Activated CD4-positive, alpha-beta T cell treated with anti-CD3 and anti-CD28 coated beads, Interleukin-2, amount 10 ng/mL, durations not matched to agents 24 days and 14 days (primary cell): ENCODE results near the gene SCAPER. TPM values are rescaled to one million over a fixed set of nuclear protein-coding genes. Genes with fewer than 3 reads are reported as not detected.
A peak's percentile ranks its signal among the peaks of the same experiment; 100 is the strongest.

Experiments
- DNase-seq: peaks from one replicate; pipeline ENCODE4 v3.0.0; 2022
- H3K27ac Mint-ChIP-seq: one replicate; pipeline ENCODE4 v1.8.0; 2022; ENCODE audit warnings: mild to moderate bottlenecking, mixed read lengths
- H3K27me3 Mint-ChIP-seq: one replicate; pipeline ENCODE4 v1.8.0; 2022; ENCODE audit warnings: mixed read lengths
- H3K36me3 Mint-ChIP-seq: one replicate; pipeline ENCODE4 v1.8.0; 2022; ENCODE audit warnings: low read depth, mild to moderate bottlenecking, mixed read lengths
- H3K4me1 Mint-ChIP-seq: one replicate; pipeline ENCODE4 v1.8.0; 2021; ENCODE audit warnings: mixed read lengths
- H3K4me3 Mint-ChIP-seq: one replicate; pipeline ENCODE4 v1.8.0; 2022; ENCODE audit warnings: mild to moderate bottlenecking, moderate library complexity, mixed read lengths
- H3K9me3 Mint-ChIP-seq: one replicate; pipeline ENCODE4 v1.8.0; 2021; ENCODE audit warnings: mixed read lengths
- intact Hi-C: fragments of 100-400 bp; cut with micrococcal nuclease; formaldehyde crosslinking; loops from one replicate; pipeline ENCODE4 v1.15.1; 2023
- total RNA-seq: library from RNA; stranded (reverse); gene quantifications from 2 replicates; pipeline ENCODE4 v1.2.3, GENCODE V29; 2022

Gene SCAPER, protein sequence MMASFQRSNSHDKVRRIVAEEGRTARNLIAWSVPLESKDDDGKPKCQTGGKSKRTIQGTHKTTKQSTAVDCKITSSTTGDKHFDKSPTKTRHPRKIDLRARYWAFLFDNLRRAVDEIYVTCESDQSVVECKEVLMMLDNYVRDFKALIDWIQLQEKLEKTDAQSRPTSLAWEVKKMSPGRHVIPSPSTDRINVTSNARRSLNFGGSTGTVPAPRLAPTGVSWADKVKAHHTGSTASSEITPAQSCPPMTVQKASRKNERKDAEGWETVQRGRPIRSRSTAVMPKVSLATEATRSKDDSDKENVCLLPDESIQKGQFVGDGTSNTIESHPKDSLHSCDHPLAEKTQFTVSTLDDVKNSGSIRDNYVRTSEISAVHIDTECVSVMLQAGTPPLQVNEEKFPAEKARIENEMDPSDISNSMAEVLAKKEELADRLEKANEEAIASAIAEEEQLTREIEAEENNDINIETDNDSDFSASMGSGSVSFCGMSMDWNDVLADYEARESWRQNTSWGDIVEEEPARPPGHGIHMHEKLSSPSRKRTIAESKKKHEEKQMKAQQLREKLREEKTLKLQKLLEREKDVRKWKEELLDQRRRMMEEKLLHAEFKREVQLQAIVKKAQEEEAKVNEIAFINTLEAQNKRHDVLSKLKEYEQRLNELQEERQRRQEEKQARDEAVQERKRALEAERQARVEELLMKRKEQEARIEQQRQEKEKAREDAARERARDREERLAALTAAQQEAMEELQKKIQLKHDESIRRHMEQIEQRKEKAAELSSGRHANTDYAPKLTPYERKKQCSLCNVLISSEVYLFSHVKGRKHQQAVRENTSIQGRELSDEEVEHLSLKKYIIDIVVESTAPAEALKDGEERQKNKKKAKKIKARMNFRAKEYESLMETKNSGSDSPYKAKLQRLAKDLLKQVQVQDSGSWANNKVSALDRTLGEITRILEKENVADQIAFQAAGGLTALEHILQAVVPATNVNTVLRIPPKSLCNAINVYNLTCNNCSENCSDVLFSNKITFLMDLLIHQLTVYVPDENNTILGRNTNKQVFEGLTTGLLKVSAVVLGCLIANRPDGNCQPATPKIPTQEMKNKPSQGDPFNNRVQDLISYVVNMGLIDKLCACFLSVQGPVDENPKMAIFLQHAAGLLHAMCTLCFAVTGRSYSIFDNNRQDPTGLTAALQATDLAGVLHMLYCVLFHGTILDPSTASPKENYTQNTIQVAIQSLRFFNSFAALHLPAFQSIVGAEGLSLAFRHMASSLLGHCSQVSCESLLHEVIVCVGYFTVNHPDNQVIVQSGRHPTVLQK (N-terminal part only)
- 24.3 and 31.0 TPM in 2 replicates for total RNA-seq

DNA sequence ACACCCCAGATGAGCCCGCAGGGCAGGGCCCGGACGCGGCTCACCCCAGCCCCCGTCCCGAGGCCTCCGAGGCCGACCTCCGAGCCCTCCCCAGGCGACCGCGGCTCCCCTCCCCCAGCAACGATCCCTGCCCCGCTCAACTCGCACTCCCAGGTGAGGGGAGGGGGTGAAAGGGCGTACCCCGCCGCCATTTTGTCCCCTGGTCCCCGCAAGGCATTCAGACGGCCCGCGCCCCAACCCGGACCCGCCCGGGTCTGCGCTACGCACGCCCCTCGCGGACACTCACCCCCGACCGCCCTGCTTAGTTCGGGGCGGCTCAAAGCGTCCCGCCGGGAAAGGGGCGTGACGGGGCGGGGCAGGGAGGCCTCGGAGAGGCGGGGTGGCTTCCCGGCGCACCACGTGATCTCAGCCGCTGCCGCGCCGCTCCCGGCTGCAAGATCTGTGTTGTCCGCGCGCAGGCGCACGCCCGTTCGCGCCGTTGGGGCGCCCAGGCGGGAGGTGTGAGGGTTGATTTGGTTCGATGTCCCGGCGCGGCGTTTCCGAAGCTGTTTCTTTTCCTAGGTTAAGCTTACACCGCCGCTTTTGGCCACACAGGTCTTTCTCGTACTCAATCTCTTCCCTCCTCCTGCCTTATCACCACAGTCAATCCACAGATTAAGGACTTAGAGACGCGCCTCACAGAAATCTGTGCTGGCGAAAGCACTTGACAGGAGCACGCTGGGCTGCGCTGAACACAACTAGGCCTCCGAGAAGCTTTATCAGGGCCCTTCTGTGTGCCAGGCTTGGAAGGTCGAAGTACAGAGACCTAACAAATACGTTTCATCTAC, at the start of gene SCAPER:
Gene SCAPER (minus strand): TSS at position 328 of the 827 bp plus-strand sequence. CDS start 21,523 bp downstream, outside the sequence.
- intact Hi-C loops, result loop anchor here (1.0 to 10.0 kb wide), 2 partner anchors 26 to 110 kb away; partner anchors contain the start of gene RCN2
- peaks cover 4% of the 10 kb centered on the region for H3K27me3 Mint-ChIP-seq
- H3K36me3 Mint-ChIP-seq, result no peaks in the 10 kb centered on the region
- peaks cover 30% of the 10 kb centered on the region for H3K4me1 Mint-ChIP-seq
- H3K4me3 Mint-ChIP-seq, result peak within 1 kb of the TSS; percentile 92
- peak; percentile 97 for DNase-seq
- peak within 1 kb of the TSS; percentile 91 for H3K27ac Mint-ChIP-seq
- H3K9me3 Mint-ChIP-seq, result no peaks in the 10 kb centered on the region

DNA sequence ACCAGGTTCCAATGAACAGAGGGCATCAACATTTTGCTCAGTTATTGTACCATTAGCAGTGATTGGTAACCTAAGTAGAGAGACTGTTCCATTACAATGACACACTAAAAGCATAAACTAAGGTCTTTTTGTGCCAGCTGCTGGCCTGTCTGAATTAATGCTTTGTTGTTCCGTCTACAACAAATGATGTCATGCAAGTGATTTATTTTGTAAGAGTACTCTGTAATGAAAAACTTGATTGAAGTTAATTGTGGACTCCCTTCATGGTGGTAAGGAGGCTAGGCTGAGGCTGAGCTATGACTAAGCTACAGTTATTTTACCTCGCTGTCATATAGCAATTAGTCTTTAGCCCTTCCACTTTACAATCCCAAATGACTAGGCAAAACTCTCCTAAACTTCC, 49.6 kb upstream of the SCAPER start:
- Mint-ChIP-seq H3K27me3 (peaks cover 2% of the 10 kb centered on the region), H3K4me1 (peaks cover 5% of the 10 kb centered on the region), H3K9me3 (no peaks in the 10 kb centered on the region), H3K36me3 (peaks cover 12% of the 10 kb centered on the region), H3K4me3 (no peak overlapping the region), H3K27ac (no peak overlapping the region)
- intact Hi-C loops, result no loop called here
- no peak for DNase-seq

DNA sequence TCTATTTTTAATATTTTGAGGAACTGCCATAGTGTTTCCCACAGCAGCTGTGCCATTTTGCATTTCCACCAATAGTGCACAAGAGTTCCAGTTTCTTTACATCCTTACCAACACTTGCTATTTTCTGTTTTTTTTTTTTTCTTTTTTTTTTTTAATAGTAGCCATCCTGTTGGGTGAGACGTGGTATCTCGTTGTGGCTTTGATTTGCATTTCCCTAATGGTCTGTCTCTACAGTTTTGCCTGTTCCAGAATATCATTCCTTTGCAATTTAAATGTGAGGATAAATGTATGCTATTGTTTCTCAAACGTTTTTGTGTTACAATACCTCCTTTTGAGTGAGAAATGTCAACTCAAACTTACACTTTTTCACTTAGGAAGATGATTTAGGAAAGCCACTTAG, 48.8 kb upstream of the SCAPER start:
- intact Hi-C loops, result no loop called here
- no peaks in the 10 kb centered on the region for H3K9me3 Mint-ChIP-seq
- H3K27ac Mint-ChIP-seq, result no peak overlapping the region
- no peak for DNase-seq
- H3K4me1 Mint-ChIP-seq, result peaks cover 5% of the 10 kb centered on the region
- no peak overlapping the region for H3K4me3 Mint-ChIP-seq
- peaks cover 14% of the 10 kb centered on the region for H3K36me3 Mint-ChIP-seq
- peaks cover 2% of the 10 kb centered on the region for H3K27me3 Mint-ChIP-seq

DNA sequence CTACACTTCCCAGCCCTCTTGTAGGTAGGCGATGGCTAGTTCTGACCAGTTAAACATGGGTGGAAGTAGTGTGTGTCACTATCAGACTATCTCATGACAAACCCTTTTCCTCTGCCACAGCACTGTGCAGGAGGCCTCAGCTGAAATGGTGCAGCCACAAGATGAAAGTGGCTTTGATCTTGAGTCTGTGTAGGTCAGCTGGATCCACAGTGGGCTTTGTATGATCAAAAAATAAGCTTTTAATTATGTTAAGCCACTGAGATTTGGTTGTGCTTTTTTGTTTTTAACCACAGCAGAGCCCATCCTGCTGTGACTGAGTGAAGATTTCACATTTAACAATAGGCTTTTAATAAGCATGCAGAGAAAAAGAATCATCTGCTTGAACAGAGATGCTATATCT, 46.1 kb upstream of the SCAPER start:
- Mint-ChIP-seq H3K4me1 (peaks cover 8% of the 10 kb centered on the region), H3K27ac (no peak overlapping the region), H3K36me3 (peaks cover 32% of the 10 kb centered on the region), H3K4me3 (no peak overlapping the region), H3K9me3 (no peaks in the 10 kb centered on the region), H3K27me3 (peaks cover 2% of the 10 kb centered on the region)
- intact Hi-C loops, result no loop called here
- no peak for DNase-seq

DNA sequence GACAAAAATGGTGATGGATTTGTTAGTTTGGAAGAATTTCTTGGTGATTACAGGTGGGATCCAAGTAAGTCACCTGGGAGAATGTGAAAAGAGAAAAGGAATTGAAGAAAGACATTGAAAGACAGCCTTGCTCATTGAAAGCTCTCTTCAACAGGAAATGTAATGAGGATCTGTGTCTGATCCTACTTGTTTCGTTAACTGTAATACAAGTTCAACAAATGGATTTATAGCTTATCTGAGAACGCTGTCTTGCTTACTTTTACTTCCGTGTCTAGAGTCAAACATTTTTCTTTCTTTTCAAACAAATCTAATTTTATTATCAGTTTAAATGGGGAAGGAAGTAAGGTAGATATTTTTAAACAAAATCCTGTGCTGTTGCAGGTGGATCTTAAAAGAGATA, 42.3 kb upstream of the SCAPER start:
- H3K9me3 Mint-ChIP-seq, result peaks cover 4% of the 10 kb centered on the region
- no peak overlapping the region for H3K4me3 Mint-ChIP-seq
- intact Hi-C loops, result no loop called here
- no peak for DNase-seq
- H3K27me3 Mint-ChIP-seq, result no peaks in the 10 kb centered on the region
- peaks cover 54% of the 10 kb centered on the region for H3K36me3 Mint-ChIP-seq
- peaks cover 7% of the 10 kb centered on the region for H3K4me1 Mint-ChIP-seq
- H3K27ac Mint-ChIP-seq, result no peak overlapping the region

DNA sequence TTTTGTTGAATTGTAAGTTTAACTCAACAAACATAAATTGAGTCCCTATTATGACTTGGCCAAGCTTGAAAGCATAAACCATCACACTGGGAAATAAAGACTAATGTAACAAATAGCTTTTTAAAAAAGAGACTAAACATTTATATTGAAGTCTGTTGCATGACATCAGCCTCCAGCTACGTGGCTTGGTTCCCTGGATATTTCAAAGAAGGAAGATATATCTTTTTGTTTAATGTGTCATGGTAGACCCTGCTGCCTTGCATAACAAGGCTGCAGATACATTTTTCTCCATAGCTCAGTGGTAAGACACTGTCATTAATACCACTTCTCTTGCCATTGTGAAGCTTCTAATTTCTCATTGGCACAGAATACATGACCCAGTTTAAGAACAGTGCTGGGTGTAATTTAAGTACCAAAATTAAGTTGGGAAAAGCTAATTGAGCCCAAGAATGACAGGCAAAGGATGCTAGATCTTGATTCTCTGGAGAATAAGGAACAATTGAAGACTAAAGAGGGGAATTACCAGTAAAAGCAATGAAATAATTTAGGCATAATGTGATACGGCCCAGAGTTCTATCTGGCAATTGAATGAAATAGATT, 40.5 kb upstream of the SCAPER start:
- Mint-ChIP-seq H3K27me3 (no peaks in the 10 kb centered on the region), H3K9me3 (peaks cover 4% of the 10 kb centered on the region), H3K4me3 (no peak overlapping the region), H3K36me3 (peaks cover 45% of the 10 kb centered on the region), H3K4me1 (peaks cover 3% of the 10 kb centered on the region), H3K27ac (no peak overlapping the region)
- DNase-seq, result no peak
- intact Hi-C loops, result no loop called here

DNA sequence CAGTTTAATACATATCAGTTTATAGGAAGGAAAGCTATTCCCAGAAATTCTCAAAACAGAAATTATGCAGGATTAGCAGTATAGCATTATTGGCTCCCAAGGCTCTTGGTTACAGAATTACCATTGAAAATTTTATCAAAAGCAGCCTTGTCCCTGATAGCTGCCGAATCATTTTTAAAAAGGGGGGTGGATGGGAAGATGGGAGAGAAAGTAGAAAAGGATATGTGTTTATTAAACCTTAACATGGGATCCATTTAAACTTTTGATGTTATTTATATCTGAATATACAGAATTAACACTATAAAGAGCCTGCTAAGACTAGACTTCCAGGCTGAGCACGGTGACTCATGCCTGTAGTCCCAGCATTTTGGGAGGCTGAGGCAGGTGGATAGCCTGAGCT, 37.2 kb upstream of the SCAPER start:
- intact Hi-C loops, result no loop called here
- Mint-ChIP-seq H3K27me3 (no peaks in the 10 kb centered on the region), H3K36me3 (peaks cover 34% of the 10 kb centered on the region), H3K9me3 (peaks cover 4% of the 10 kb centered on the region), H3K27ac (no peak overlapping the region), H3K4me1 (peaks cover 6% of the 10 kb centered on the region), H3K4me3 (no peak overlapping the region)
- DNase-seq, result no peak

DNA sequence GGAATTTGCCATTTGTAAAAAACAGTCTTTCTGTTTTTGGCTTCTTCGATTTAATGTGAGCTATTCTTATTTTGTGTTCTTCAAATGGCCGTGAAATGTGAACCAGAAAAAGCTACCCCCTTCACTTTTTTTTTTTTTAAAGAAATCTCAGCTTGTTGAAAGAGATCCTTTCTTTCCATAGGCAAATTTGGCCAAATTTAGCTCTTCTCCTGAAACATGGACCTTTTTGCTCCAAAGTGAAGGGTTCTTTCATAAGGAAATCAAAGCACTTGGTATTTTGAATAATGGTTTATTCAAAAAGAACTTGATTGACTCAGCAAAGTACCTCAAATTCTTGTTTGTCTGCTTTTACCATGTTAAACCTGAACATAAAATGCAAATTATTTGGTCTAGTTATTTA, 36.5 kb upstream of the SCAPER start:
- no peaks in the 10 kb centered on the region for H3K27me3 Mint-ChIP-seq
- H3K36me3 Mint-ChIP-seq, result peaks cover 35% of the 10 kb centered on the region
- peaks cover 4% of the 10 kb centered on the region for H3K4me1 Mint-ChIP-seq
- intact Hi-C loops, result no loop called here
- H3K4me3 Mint-ChIP-seq, result no peak overlapping the region
- H3K27ac Mint-ChIP-seq, result no peak overlapping the region
- H3K9me3 Mint-ChIP-seq, result peaks cover 4% of the 10 kb centered on the region
- DNase-seq, result no peak

DNA sequence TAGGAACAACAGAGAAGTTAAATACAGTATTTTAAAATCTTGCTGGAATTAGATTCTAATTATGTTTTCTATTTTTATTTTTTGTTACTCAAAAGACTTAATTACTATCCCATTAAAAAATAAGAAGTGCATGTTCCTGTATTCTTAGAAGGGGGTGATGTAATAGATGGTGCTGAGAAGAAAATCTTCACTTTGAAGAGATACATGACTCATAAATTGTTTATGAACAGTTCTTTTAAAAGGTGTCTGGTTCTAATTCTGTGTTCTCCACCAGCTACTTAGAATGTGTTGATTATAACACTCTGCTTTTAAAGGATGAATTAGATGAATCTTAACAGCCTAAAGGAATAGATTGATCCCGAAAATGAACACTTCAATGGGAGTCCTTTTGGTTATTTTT, 34.6 kb upstream of the SCAPER start:
- H3K27me3 Mint-ChIP-seq, result no peaks in the 10 kb centered on the region
- DNase-seq, result no peak
- peaks cover 33% of the 10 kb centered on the region for H3K36me3 Mint-ChIP-seq
- intact Hi-C loops, result no loop called here
- peaks cover 12% of the 10 kb centered on the region for H3K4me1 Mint-ChIP-seq
- no peak overlapping the region for H3K4me3 Mint-ChIP-seq
- H3K27ac Mint-ChIP-seq, result no peak overlapping the region
- peaks cover 4% of the 10 kb centered on the region for H3K9me3 Mint-ChIP-seq

DNA sequence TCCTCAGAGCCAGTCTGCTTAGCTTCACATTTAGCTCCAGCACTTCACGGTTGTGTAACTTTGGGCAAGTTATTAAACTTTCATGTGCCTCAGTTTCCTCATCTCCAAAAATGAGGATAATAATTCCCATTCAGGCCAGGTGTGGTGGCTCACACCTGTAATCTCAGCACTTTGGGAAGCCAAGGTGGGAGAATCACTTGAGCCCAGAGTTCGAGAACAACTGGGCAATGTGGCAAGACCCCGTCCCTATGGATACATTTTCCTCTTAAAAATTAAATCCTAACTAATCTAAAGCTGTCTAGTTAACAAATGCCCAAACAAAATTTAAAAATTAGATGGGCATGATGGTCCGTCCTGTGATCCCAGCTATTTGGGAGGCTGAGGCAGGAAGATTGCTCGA, 33.6 kb upstream of the SCAPER start:
- intact Hi-C loops, result no loop called here
- H3K4me3 Mint-ChIP-seq, result no peak overlapping the region
- no peaks in the 10 kb centered on the region for H3K27me3 Mint-ChIP-seq
- DNase-seq, result no peak
- no peak overlapping the region for H3K27ac Mint-ChIP-seq
- peaks cover 29% of the 10 kb centered on the region for H3K36me3 Mint-ChIP-seq
- H3K4me1 Mint-ChIP-seq, result peaks cover 12% of the 10 kb centered on the region
- H3K9me3 Mint-ChIP-seq, result no peaks in the 10 kb centered on the region

DNA sequence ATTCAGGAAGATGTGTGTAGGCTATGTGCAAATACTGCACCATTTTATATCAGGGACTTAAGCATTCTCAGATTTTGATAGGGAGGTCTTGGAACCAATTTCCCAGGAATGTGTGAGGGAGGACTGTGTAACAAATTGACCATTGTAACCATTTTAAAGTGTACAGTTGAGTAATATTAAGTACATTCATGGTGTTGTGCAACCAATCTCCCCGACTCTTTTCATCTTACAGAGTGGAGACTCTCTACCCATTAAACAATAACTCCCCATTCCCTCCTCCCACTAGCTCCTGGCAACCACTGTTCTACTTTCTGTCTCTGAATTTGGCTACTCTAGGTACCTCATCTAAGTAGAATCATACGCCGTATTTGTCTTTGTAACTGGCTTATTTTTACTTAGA, 31.5 kb upstream of the SCAPER start:
- H3K27ac Mint-ChIP-seq, result no peak overlapping the region
- no peak for DNase-seq
- H3K9me3 Mint-ChIP-seq, result no peaks in the 10 kb centered on the region
- no peak overlapping the region for H3K4me3 Mint-ChIP-seq
- H3K4me1 Mint-ChIP-seq, result peaks cover 26% of the 10 kb centered on the region
- no peaks in the 10 kb centered on the region for H3K27me3 Mint-ChIP-seq
- intact Hi-C loops, result no loop called here
- H3K36me3 Mint-ChIP-seq, result peaks cover 33% of the 10 kb centered on the region

DNA sequence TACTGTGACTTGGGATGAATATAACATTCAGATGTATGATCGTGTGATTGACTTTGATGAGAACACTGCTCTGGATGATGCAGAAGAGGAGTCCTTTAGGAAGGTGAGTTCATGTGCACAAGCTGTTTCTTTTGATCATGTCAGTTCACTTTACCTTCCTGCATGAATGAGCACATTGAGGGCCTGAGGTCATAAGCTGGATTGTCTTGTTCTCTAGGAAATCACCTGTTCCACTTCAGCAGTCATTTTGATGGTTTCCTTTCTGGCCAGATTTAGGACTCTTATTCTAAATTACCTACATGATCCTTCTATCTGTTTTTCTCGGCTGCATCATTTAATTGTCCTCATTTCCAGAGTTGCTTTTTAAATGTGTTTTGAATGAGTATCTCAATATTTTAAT, 30.5 kb upstream of the SCAPER start:
- Mint-ChIP-seq H3K27ac (peak overlapping the region; percentile 60), H3K4me1 (peaks cover 32% of the 10 kb centered on the region), H3K36me3 (peaks cover 33% of the 10 kb centered on the region), H3K9me3 (no peaks in the 10 kb centered on the region), H3K4me3 (no peak overlapping the region), H3K27me3 (no peaks in the 10 kb centered on the region)
- DNase-seq, result no peak
- intact Hi-C loops, result no loop called here
